Measurements from ENCODE around the gene ZNF610.

Gene ZNF610

DNA sequence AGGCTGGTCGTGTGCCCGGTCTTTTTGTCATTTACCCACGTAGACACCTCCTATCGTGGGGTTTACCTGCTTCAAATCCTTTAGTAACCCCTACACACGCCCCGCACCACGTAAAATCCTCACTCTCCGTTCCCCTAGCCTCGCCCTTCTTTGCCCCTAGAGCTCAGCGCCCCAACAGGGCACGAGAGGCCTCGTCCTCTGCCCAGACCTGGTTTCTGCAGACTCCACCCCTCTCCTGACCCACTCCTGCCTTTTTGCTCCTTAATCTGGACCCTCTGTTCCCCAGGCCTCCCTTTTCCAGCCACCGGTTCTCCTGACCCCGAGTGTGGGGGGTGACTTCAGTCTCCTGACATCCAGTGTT is 62.0 kb downstream of the ZNF610 start:
- DNase-seq, result no peak

GRCh38 chr19:52410276-52410675 is 74.2 kb downstream of the ZNF610 start:
- DNase-seq, result no peak

DNA sequence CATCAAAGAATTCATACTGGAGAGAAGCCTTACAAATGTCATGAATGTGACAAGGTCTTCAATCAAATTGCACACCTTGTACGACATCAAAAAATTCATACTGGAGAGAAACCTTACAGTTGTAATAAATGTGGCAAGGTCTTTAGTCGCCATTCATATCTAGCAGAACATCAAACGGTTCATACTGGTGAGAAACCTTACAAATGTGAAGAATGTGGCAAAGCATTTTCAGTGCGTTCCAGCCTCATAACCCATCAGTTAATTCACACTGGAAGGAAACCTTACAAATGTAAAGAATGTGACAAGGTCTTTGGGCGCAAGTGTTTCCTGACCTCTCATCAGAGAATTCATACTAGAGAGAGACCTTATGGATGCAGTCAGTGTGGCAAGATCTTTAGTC is 79.7 kb downstream of the ZNF610 start:
- no peak for DNase-seq

Data from CD4-positive, alpha-beta T cell treated with Interleukin-6 for 4 hours (primary cell).